Thymus (tissue), 11 donors: ENCODE results near the gene ZNF629. TPM values are rescaled to one million over a fixed set of nuclear protein-coding genes. Genes with fewer than 3 reads are reported as not detected.

Experiments
- DNase-seq, 9 donors: peaks; one replicate each; pipeline ENCODE4 v3.0.0-alpha.2; 2013; ENCODE audit warnings: low spot score in 9 of 9, low read depth in 6 of 9, missing footprints in 1 of 9
- H3K27ac ChIP-seq, 2 donors: one replicate each; pipeline ENCODE4 v1.5.1; 2013; ENCODE audit warnings: control low read depth in 1 of 2, low read depth in 1 of 2, low read length in 1 of 2, mild to moderate bottlenecking in 1 of 2, moderate library complexity in 1 of 2
- H3K27me3 ChIP-seq, 2 donors: one replicate each; pipeline ENCODE4 v1.5.1; 2013; ENCODE audit warnings: low read length in 1 of 2; ENCODE audit not compliant: control insufficient read depth in 2 of 2, insufficient read depth in 1 of 2
- H3K36me3 ChIP-seq, 2 donors: one replicate each; pipeline ENCODE4 v1.5.1; 2013; ENCODE audit warnings: low read length in 1 of 2, mild to moderate bottlenecking in 1 of 2, moderate library complexity in 1 of 2; ENCODE audit not compliant: control insufficient read depth in 2 of 2, insufficient read depth in 2 of 2
- H3K4me1 ChIP-seq, 2 donors: one replicate each; pipeline ENCODE4 v1.5.1; 2013; ENCODE audit warnings: low read length in 2 of 2; ENCODE audit not compliant: control insufficient read depth in 2 of 2, insufficient read depth in 2 of 2
- H3K4me3 ChIP-seq, 2 donors: one replicate each; pipeline ENCODE4 v1.5.1; 2013; ENCODE audit warnings: low read length in 2 of 2, control low read depth in 1 of 2, mild to moderate bottlenecking in 1 of 2
- H3K9me3 ChIP-seq, 2 donors: one replicate each; pipeline ENCODE4 v1.5.1; 2013; ENCODE audit warnings: low read length in 1 of 2, mild to moderate bottlenecking in 1 of 2; ENCODE audit not compliant: control insufficient read depth in 2 of 2, insufficient read depth in 1 of 2
- WGBS: extraction: QIAGEN DNeasy Blood & Tissue Kit; methylation state at CpG from one replicate; pipeline ENCODE4 v1.1.7; 2013; 5-methylcytosine and 5-hydroxymethylcytosine counted together
- polyA plus RNA-seq: library from polyadenylated mRNA; stranded (reverse); fragments of 200-250 nt; gene quantifications from one replicate; pipeline ENCODE4 v1.2.3, GENCODE V29; 2013
- total RNA-seq: library from RNA; stranded (reverse); fragments of 120-200 nt; gene quantifications from one replicate; pipeline ENCODE4 v1.2.4, GENCODE V29; 2013
- donor health status: healthy.

Gene ZNF629
- total and polyA plus RNA-seq, 2 donors = 4.6 to 5.0 TPM

GRCh38 chr16:30773826-30774225, 13.2 kb downstream of the ZNF629 start:
- Histone ChIP-seq H3K9me3 (no peaks in the 10 kb centered on the region), H3K27me3 (peaks cover 0 to 16% of the 10 kb centered on the region in 2 donors), H3K4me1 (peaks cover 13 to 18% of the 10 kb centered on the region in 2 donors), H3K36me3 (peaks cover 56 to 59% of the 10 kb centered on the region in 2 donors), H3K27ac (no peak overlapping the region), H3K4me3 (no peak overlapping the region)
- WGBS = 88% methylated on average over 14 of the region's 14 CpGs
- no peak for DNase-seq

- Histone ChIP-seq H3K4me3 (no peak overlapping the region), H3K9me3 (no peaks in the 10 kb centered on the region), H3K27ac (no peak overlapping the region), H3K4me1 (peaks cover 13 to 15% of the 10 kb centered on the region in 2 donors), H3K36me3 (peaks cover 76 to 77% of the 10 kb centered on the region in 2 donors), H3K27me3 (peaks cover 0 to 15% of the 10 kb centered on the region in 2 donors)
- no peak for DNase-seq
- WGBS = 97% methylated on average over 14 of the region's 14 CpGs
Measured at GRCh38 chr16:30771726-30772125, 15.3 kb downstream of the ZNF629 start.

GRCh38 chr16:30769379-30770089, 17.5 kb downstream of the ZNF629 start:
- 98% methylated on average over 17 of the region's 17 CpGs for WGBS
- DNase-seq = no peak
- no peaks in the 10 kb centered on the region for H3K4me1 ChIP-seq
- H3K9me3 ChIP-seq = no peaks in the 10 kb centered on the region
- no peak overlapping the region for H3K27ac ChIP-seq
- no peak overlapping the region for H3K4me3 ChIP-seq
- peaks cover 93 to 94% of the 10 kb centered on the region in 2 donors for H3K36me3 ChIP-seq
- H3K27me3 ChIP-seq = no peaks in the 10 kb centered on the region

- 98% methylated on average over 23 of the region's 23 CpGs for WGBS
- H3K4me1 ChIP-seq = no peaks in the 10 kb centered on the region
- no peak overlapping the region for H3K27ac ChIP-seq
- no peak overlapping the region for H3K4me3 ChIP-seq
- no peak for DNase-seq
- no peaks in the 10 kb centered on the region for H3K9me3 ChIP-seq
- H3K36me3 ChIP-seq = peaks cover 93% of the 10 kb centered on the region in 2 donors
- no peaks in the 10 kb centered on the region for H3K27me3 ChIP-seq
Measured at GRCh38 chr16:30768583-30769181, 18.3 kb downstream of the ZNF629 start.

GRCh38 chr16:30767767-30768465, 19.1 kb downstream of the ZNF629 start:
- 97% methylated on average over 18 of the region's 18 CpGs for WGBS
- DNase-seq = no peak

GRCh38 chr16:30766933-30767284, 20.1 kb downstream of the ZNF629 start:
- Histone ChIP-seq H3K4me1 (peaks cover 8 to 10% of the 10 kb centered on the region in 2 donors), H3K27ac (no peak overlapping the region), H3K27me3 (no peaks in the 10 kb centered on the region), H3K36me3 (peaks cover 80 to 82% of the 10 kb centered on the region in 2 donors), H3K9me3 (no peaks in the 10 kb centered on the region), H3K4me3 (no peak overlapping the region)
- no peak for DNase-seq
- 98% methylated on average over 4 of the region's 4 CpGs for WGBS

More at GRCh38 chr16:30767767-30768465, 19.1 kb downstream of the ZNF629 start:
- Histone ChIP-seq H3K4me3 (no peak overlapping the region), H3K4me1 (peaks cover 6% of the 10 kb centered on the region in 2 donors), H3K27me3 (no peaks in the 10 kb centered on the region), H3K27ac (no peak overlapping the region), H3K9me3 (no peaks in the 10 kb centered on the region), H3K36me3 (peaks cover 90 to 92% of the 10 kb centered on the region in 2 donors)

- Histone ChIP-seq H3K27ac (no peak overlapping the region), H3K4me1 (peaks cover 8 to 13% of the 10 kb centered on the region in 2 donors), H3K4me3 (no peak overlapping the region), H3K27me3 (no peaks in the 10 kb centered on the region), H3K36me3 (peaks cover 75 to 77% of the 10 kb centered on the region in 2 donors), H3K9me3 (no peaks in the 10 kb centered on the region)
- no peak for DNase-seq
- WGBS = 98% methylated on average over 29 of the region's 29 CpGs
Measured at GRCh38 chr16:30766206-30766932, 20.6 kb downstream of the ZNF629 start.

GRCh38 chr16:30764816-30765465, 22.1 kb downstream of the ZNF629 start:
- H3K27me3 ChIP-seq = no peaks in the 10 kb centered on the region
- H3K27ac ChIP-seq = no peak overlapping the region
- over 99% methylated on average over 12 of the region's 12 CpGs for WGBS
- no peak overlapping the region for H3K4me3 ChIP-seq
- peaks cover 61 to 65% of the 10 kb centered on the region in 2 donors for H3K36me3 ChIP-seq
- no peak for DNase-seq
- H3K4me1 ChIP-seq = peaks cover 8 to 22% of the 10 kb centered on the region in 2 donors
- no peaks in the 10 kb centered on the region for H3K9me3 ChIP-seq
